ENCODE measurements around the gene IRF2. TPM values are rescaled to one million over a fixed set of nuclear protein-coding genes. Genes with fewer than 3 reads are reported as not detected.
A peak's percentile ranks its signal among the peaks of the same experiment; 100 is the strongest.
"Not testable (repeated sequence)": the region's sequence is repeated elsewhere in the genome, so short reads cannot be mapped to it uniquely, and the experiment has no call there.

IRF2 gene
- total RNA-seq, 1 donor from 2014 or later: 45.3 TPM

DNA sequence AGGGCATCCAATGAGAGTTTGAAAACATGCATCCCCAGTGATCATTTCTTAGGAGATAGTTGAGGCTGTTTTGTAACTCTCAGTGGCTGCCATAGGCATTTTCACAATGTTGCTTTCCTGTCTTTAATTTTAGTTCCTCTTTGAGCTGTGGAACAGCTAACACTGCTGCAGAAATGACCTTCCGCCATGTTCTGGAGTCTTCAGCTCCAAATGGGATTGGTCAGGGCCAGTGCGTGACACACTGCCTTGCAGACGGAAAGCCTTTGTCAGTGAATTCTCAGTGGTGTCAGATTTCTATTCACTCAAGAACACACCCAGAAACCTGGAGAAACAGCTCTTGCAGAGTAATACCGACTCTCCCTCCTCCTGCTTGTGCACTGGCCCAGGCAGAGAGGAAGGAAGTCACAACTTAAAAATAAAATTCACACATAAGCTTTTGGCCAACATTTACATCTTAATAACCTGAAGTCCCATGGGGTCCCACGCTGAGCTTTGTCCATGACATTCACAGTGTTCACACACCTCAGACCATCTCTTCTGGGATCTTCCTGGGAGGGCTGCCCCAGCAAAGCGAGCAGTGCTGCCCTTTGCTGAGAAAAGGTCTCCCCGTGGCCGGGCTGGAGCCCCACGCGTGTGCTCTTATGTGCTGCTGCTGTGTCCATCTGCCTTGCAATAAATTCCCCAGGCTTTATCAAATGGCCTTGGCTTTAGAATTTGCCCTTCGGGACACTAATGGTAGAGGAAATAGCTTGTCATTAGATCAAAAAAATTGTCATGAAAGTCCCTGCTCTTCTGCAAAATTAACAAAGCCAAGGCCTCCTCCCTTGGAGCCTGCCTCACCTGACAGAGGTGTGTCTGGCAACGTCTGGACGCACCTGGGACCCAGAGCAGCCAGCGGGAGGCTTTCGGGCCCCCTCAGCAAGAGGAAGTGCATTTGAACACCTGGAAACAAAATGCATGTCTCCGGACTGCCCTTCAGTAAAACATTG is 126.8 kb downstream of the IRF2 start:
- DNase-seq (ENCODE audit: low spot score): peak; percentile 59

DNA sequence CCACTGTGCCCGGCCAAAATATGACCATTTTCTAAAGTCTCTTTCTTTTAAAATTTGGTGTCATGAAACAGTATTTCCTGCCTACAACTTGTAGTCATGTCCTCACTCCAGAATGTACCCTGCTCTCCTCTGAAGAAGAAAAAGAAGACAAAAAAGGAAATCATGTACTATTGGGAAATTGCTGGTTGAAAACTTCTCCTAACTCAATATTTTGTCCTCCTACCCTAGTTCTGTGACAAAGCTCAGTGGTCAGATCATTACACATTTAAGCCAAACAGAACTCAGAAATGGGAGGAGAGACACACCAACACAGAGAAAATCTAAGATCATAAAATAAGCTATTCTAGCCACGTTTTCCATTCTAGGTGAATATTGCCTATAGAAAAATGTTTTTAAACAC is 127.7 kb downstream of the IRF2 start:
- DNase-seq (ENCODE audit: low spot score): no peak

GRCh38 chr4:184346273-184346672 is 128.1 kb downstream of the IRF2 start:
- not testable (repeated sequence) for DNase-seq (ENCODE audit: low spot score)

GRCh38 chr4:184345573-184345922 is 128.8 kb downstream of the IRF2 start:
- peak; percentile 24 for DNase-seq (ENCODE audit: low spot score)

- DNase-seq (ENCODE audit: low spot score): no peak
These were observed 129.3 kb downstream of the IRF2 start for GRCh38 chr4:184344899-184345572.

- no peak for DNase-seq (ENCODE audit: low spot score)
These were observed 129.9 kb downstream of the IRF2 start for GRCh38 chr4:184344435-184344834.

GRCh38 chr4:184343502-184344177 is 130.7 kb downstream of the IRF2 start:
- peak; percentile 73 for DNase-seq (ENCODE audit: low spot score)

DNA sequence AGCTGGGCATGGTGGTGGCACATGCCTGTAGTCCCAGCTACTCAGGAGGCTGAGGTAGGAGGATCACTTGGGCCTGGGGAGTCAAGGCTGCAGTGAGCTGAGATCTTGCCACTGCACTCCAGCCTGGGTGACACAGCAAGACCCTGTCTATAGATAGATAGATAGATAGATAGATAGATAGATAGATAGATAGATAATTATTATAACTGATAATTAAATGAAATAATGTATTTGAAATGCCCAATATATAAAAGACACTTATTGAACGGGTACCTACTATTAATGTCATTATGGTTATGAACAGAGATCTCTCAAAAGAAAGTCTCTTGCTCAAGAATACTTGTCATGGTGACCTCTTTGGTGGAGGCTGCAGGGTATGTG is 131.5 kb downstream of the IRF2 start:
- not testable (repeated sequence) for DNase-seq (ENCODE audit: low spot score)

DNA sequence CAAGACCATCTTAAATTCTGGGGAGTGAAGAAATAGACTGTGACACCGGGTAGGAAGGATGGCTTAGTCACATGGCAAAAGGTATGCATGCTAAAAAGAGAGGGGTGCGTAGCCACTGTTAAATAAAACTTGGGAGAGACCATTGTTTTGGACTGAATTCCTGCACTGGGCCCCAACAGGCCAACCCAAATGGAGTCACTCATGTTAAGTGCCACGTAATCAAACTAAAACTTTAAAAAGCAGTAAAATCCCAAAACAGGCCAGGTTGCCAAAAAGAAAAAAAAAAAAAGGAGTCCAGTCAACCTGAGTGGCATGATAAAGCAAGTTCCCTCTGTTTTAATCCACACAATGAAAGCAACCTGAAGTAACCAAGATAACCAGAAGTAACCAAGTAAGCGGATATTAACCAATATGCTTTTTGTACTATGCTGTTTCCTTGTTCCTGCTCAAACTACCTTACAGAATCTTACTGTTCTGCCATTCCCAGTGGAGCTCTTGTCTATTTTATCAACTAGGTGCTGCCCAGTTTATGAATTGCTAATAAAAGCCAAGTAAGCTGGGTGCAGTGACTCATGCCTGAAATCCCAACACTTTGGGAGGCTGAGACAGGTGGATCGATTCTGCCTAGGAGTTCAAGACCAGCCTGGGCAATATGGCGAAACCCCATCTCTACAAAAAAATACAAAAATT is 132.0 kb downstream of the IRF2 start:
- DNase-seq (ENCODE audit: low spot score): no peak

DNA sequence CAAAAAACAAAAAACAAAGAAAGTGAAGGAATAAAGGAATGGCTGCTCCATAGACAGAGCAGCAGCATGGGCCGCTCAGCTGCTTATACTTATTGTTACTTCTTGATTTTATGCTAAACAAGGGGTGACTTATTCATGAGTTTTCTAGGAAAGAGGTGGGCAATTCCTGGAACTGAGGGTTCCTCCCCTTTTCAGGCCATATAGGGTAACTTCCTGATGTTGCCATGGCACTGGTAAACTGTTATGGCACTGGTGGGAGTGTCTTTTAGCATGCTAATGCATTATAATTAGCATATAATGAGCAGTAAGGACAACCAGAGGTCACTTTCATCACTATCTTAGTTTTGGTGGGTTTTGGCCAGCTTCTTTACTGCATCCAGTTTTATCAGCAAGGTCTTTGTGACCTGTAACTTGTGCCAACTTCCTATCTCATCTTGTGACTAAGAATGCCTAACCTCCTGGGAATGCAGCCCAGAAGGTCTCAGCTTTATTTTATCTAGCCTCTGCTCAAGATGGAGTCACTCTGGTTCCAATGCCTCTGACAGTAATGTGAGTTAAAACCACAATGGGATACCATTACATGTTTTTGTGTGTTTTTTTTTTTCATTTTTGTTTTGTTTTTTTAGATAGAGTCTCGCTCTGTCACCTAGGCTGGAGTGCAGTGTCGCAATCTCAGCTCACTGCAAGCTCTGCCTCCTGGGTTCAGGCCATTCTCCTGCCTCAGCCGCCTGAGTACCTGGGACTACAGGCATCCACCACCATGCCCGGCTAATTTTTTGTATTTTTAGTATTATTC is 134.8 kb downstream of the IRF2 start:
- not testable (repeated sequence) for DNase-seq (ENCODE audit: low spot score)

- DNase-seq (ENCODE audit: low spot score): no peak
These were observed 136.4 kb downstream of the IRF2 start for GRCh38 chr4:184337907-184338306.

Other genes starting within 250 kb of the IRF2 start
- 20.5 TPM for gene CASP3, start 174.9 kb upstream of the IRF2 start, total RNA-seq
- gene PRIMPOL, start 175.2 kb upstream of the IRF2 start, total RNA-seq: 15.9 TPM